HG02981 (cell line): ENCODE data around the gene SCARF1.
A peak's percentile ranks its signal among the peaks of the same experiment; 100 is the strongest.
"Not testable (repeated sequence)": the region's sequence is repeated elsewhere in the genome, so short reads cannot be mapped to it uniquely, and the experiment has no call there.

ENCODE experiments used
- ATAC-seq: cut with Tn5 transposase; IDR thresholded peaks from one replicate; pipeline ENCODE4 v1.9.1; 2021; ENCODE audit warnings: mild to moderate bottlenecking, moderate library complexity; ENCODE audit not compliant: unreplicated experiment

SCARF1 gene

GRCh38 chr17:1645207-1646171 lies at the start of gene SCARF1:
TSS of gene SCARF1 (minus strand) at chr17:1645732. CDS start at chr17:1645697, 35 bp downstream.
- ATAC-seq = no peak

- ATAC-seq = no peak
Observed at GRCh38 chr17:1693339-1693738, 47.8 kb upstream of the SCARF1 start.

GRCh38 chr17:1690544-1691221 lies 45.2 kb upstream of the SCARF1 start:
- no peak for ATAC-seq

- ATAC-seq = not testable (repeated sequence)
Observed at GRCh38 chr17:1688405-1688804, 42.9 kb upstream of the SCARF1 start.

- no peak for ATAC-seq
Observed at GRCh38 chr17:1686086-1686485, 40.6 kb upstream of the SCARF1 start.

- peak; percentile 96 for ATAC-seq
Observed at GRCh38 chr17:1684378-1685189, 39.1 kb upstream of the SCARF1 start, which contains the start of gene PRPF8. TSS of gene PRPF8 (minus strand) at chr17:1684867. CDS start at chr17:1684571, 296 bp downstream.

GRCh38 chr17:1683459-1683858 lies 37.9 kb upstream of the SCARF1 start:
- ATAC-seq = no peak

- no peak for ATAC-seq
Observed at GRCh38 chr17:1676401-1676800, 30.9 kb upstream of the SCARF1 start.

- ATAC-seq = no peak
Observed at GRCh38 chr17:1673041-1673785, 27.7 kb upstream of the SCARF1 start.

- ATAC-seq = not testable (repeated sequence)
Observed at GRCh38 chr17:1663934-1664333, 18.4 kb upstream of the SCARF1 start.

- ATAC-seq = no peak
Observed at GRCh38 chr17:1661045-1661444, 15.5 kb upstream of the SCARF1 start.

GRCh38 chr17:1658100-1658499 lies 12.6 kb upstream of the SCARF1 start:
- no peak for ATAC-seq

GRCh38 chr17:1653735-1654134 lies 8.2 kb upstream of the SCARF1 start:
- no peak for ATAC-seq

GRCh38 chr17:1652794-1653193 lies 7.3 kb upstream of the SCARF1 start:
- ATAC-seq = not testable (repeated sequence)

- no peak for ATAC-seq
Observed at GRCh38 chr17:1651559-1651844, 6.0 kb upstream of the SCARF1 start.

GRCh38 chr17:1650731-1651558 lies 5.4 kb upstream of the SCARF1 start:
- no peak for ATAC-seq

- no peak for ATAC-seq
Observed at GRCh38 chr17:1649844-1650501, 4.4 kb upstream of the SCARF1 start, which contains the start of gene RILP. TSS of gene RILP (minus strand) at chr17:1649866. CDS start at chr17:1649804, 62 bp downstream.

- peak; percentile 38 for ATAC-seq
Observed at GRCh38 chr17:1648963-1649843, 3.7 kb upstream of the SCARF1 start.
